ENCODE measurements around the gene RASGRP4.
"Not testable (repeated sequence)": the region's sequence is repeated elsewhere in the genome, so short reads cannot be mapped to it uniquely, and the experiment has no call there.

The RASGRP4 gene, protein sequence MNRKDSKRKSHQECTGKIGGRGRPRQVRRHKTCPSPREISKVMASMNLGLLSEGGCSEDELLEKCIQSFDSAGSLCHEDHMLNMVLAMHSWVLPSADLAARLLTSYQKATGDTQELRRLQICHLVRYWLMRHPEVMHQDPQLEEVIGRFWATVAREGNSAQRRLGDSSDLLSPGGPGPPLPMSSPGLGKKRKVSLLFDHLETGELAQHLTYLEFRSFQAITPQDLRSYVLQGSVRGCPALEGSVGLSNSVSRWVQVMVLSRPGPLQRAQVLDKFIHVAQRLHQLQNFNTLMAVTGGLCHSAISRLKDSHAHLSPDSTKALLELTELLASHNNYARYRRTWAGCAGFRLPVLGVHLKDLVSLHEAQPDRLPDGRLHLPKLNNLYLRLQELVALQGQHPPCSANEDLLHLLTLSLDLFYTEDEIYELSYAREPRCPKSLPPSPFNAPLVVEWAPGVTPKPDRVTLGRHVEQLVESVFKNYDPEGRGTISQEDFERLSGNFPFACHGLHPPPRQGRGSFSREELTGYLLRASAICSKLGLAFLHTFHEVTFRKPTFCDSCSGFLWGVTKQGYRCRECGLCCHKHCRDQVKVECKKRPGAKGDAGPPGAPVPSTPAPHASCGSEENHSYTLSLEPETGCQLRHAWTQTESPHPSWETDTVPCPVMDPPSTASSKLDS

DNA sequence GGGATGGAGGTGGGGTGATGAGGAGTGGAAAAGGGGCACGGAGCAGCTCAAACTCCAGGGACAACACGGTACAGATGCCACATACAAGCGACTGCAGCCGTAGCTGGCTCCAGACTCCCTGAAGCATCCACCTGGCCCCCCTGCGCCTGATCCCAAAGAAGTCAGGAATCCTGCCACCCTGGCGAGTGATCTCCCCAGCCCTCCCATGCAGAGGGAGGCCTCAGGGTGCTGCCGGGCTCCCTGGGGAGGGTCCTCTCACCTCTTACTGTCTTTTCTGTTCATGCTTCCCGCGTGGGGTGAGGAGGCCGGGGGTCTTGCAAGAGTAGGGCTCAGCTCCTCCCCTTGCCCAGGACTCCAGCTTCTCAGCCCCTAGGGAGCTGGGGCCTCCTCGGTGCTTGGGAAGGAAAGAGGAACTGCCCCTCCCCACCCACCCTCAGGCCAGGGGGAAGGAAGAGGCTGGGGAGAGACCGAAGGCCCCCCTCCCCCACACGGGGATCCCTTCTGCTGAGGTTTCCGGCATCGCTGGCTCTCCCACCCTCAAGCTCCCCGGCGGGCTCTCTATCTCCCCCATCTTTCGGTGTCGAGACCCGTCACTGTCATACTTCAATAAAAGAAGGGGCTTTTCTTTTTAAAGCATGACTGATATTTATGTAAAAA, at the start of gene RASGRP4:
Gene RASGRP4, minus strand, starts transcription at position 410 of the 657 bp plus-strand sequence. Its CDS starts 128 bp downstream, at position 282.
- no peak for DNase-seq (ENCODE audit: low spot score)

DNA sequence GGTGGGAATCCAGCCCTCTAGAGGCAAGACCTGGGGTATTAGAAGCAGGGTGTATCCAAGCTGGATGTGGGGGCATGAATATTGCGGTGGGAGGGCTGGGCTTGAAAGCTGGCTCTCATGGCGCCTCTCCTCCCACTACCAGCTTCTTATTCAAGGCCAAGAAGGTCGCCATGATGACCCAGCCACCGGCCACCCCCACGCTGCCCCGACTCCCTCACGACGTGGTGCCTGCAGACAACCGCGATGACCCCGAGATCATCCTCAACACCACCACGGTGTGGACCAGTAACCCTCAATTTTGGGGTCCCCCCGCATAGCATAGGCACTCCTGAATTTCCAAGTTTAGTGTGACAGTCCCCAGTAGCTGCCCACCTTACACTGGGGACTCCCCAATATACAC, 49.2 kb upstream of the RASGRP4 start:
- DNase-seq (ENCODE audit: low spot score) = no peak

DNA sequence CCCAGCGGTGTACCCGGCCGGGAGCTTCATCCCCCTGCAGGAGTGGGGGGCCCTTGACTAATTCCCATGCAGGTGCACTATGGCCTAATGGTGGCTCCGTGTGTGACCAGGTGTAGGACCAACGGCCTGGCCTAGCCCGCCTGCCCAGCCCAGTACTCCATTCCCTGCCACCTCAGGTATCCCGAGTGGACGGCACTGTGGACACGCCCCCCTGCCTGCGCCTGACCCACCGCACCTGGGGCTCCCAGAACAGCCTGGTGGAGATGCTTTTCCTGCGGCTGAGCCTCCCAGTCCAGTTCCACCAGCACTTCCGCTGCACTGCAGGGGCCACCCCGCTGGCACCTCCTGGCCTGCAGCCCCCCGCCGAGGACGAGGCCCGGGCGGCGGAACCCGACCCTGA, 47.2 kb upstream of the RASGRP4 start:
- DNase-seq (ENCODE audit: low spot score) = no peak

DNA sequence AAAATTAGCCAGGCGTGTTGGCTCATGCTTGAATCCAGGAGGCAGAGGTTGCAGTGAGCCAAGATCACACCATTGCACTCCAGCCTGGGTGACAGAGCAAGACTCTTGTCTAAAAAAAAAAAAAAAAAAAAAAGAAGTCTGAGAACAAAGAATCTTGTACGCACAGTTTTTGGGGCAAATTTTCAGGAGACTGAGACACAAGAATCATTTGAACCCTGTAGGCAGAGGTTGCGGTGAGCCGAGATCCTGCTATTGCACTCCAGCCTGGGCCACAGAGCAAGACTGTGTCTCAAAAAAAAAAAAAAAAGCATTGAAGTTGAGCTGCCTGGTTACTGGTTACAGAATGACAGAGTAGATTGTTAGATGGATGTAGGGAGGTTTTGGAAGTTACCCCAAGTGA, 46.7 kb upstream of the RASGRP4 start:
- not testable (repeated sequence) for DNase-seq (ENCODE audit: low spot score)

DNA sequence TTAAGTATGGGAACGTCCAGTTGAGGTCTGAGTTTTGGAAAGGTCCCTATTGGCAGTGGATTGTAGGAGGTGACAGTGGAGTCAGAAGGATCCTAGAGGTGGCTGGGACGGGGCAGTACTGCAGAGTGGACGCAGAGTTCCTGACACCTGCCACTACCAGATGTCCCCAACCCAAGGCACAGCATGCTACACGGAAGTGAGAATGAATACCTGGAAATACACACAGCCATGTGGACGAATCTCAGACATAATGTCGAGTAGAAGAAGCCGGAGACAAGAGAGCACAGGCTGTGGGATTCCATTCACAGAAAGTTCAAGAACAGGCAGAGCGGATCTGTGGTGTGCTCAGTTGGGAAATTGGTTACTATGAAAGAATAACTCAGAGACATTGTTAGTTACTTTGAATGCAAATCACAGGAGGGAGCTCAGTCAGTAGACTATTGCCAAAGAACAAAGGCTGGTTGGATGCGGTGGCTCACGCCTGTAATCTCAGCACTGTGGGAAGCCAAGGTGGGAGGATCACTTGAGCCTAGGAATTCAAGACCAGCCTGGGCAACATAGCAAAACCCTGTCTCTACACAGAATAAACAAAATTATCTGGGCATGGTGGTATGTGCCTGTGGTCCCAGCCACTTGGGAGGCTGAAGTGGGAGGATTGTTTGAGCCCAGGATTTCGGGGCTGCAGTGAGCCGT, 44.9 kb upstream of the RASGRP4 start:
- DNase-seq (ENCODE audit: low spot score) = no peak

GRCh38 chr19:38469151-38469550, 43.1 kb upstream of the RASGRP4 start:
- no peak for DNase-seq (ENCODE audit: low spot score)

- no peak for DNase-seq (ENCODE audit: low spot score)
Measured at GRCh38 chr19:38467541-38468525, 41.8 kb upstream of the RASGRP4 start.

GRCh38 chr19:38466050-38466449, 40.0 kb upstream of the RASGRP4 start:
- DNase-seq (ENCODE audit: low spot score) = no peak

DNA sequence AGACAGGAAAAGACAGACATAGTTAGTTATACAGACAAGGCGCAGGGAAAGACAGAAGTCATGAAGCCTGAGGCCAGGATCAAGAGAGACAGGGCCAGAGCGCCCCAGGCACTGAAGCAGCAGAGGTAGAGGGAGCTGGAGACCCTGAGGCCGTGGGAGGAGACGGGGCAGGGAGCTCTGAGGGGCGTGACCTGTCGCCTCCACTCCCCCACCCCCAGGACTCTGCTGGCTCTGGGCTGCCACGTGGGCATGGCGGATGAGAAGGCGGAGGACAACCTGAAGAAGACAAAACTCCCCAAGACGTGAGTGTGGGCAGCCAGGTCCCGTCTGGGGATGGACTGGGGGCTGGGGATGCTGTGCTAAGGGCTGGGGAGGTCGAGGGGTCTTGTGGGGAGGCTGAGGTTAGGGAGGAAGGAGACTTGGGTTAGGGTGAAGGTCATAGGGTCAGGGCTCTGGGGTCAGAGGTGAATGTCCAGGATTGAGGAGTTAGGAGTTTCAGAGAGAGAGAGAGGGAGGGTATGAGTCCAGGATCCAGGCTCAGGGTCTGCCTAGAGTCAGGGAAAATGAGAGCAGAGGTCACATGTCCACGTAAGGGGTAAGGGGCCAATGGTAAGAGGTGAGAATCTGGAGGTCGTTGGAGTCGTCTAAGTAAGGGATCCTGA, 38.5 kb upstream of the RASGRP4 start:
- DNase-seq (ENCODE audit: low spot score) = no peak

- DNase-seq (ENCODE audit: low spot score) = no peak
Measured at GRCh38 chr19:38463365-38463764, 37.3 kb upstream of the RASGRP4 start.

DNA sequence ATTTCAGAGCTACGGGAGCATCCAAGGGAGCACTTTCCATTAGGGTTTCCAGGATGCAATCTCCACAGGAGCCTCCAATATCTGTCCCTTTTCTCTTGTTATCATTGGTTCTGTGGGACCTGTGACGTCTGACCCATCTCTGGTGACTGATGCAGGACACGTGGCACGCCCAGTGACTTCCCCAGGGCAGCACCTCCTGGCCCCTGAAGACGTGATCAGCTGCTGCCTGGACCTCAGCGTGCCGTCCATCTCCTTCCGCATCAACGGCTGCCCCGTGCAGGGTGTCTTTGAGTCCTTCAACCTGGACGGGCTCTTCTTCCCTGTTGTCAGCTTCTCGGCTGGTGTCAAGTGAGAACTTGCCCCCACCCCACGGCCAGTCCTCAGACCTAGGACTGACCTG, 33.0 kb upstream of the RASGRP4 start:
- no peak for DNase-seq (ENCODE audit: low spot score)

DNA sequence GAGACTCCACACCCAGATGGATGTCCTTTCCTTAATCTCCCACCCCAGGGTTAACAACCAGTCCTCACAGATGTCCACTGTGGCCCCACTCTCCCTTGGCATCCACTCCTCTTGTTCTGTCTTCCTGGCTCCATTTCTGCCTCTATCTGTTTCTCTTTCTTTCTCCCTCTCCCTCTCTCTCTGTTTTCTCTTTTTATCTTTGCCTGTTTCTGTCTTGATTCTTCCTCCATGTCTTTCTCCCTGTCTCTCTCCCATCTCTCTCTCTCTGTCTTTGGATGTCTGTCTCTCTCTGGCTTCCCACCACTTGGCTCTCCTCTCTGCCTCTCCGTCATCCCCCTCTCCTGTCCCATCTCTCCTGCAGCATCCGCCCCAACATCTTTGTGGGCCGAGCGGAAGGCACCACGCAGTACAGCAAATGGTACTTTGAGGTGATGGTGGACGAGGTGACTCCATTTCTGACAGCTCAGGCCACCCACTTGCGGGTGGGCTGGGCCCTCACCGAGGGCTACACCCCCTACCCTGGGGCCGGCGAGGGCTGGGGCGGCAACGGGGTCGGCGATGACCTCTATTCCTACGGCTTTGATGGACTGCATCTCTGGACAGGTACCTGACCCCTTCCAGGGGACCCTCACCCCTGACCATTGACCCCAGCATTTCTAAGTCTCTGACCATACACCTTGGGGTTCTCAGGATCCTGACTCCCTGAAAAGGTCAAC, 31.8 kb upstream of the RASGRP4 start:
- no peak for DNase-seq (ENCODE audit: low spot score)

- no peak for DNase-seq (ENCODE audit: low spot score)
Measured at GRCh38 chr19:38457202-38457601, 31.2 kb upstream of the RASGRP4 start.

- no peak for DNase-seq (ENCODE audit: low spot score)
Measured at GRCh38 chr19:38455031-38455430, 29.0 kb upstream of the RASGRP4 start.

DNA sequence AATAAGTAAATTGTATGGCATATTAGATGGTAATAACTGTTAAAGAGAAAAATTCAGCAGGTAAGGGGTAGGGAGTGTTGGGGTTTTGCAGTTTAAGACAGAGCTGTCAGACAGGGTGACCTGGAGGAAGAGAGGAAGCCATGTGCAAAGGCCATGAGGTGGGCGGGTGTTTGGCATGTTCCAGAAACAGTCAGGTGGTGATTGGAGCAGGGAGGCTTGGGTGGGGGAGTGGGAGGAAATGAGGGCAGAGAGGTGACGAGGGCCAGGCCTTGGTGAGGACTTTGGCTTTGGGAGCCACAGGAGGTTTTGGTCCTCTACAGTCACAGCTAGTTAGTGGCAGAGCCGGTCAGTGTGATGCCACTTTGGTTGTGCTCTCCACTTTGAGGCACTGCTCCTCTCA, 27.6 kb upstream of the RASGRP4 start:
- DNase-seq (ENCODE audit: low spot score) = no peak

DNA sequence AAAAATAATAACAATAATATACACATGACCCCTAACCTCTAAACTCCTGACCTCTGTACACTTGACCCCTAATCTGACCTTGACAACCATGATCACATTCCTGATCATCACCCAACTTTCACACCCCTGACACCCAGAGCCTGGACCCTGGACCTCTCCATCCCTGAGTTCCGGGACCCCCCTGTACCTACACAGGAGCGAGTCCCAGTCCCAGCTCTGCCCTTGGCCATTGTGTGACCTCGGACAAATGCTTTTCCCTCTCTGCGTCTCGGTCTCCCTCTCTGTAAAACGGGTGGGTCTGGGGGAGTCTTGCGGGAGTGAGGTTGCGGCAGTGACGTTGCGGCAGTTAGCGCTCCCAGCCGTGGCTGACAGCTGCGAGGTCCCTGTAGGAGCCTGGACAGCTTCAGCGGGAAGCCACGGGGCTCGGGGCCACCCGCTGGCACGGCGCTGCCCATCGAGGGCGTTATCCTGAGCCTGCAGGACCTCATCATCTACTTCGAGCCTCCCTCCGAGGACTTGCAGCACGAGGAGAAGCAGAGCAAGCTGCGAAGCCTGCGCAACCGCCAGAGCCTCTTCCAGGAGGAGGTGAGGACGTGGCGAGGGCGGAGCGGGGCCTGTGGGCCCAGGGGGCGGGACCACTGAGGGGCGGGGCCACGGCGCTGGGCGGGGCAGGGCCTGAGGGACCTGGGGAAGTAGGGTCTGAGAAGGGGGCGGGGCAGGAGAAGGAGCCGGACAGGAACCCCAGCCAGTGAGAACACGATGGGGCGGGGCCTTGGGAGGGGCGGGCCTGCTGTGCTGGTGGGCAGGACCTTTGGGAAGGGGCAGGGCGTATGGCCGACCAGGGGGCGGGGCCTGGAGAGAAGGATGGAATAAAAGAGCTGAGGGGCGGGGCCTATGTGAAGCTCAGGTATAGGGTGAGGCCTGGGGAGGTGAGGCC, 26.7 kb upstream of the RASGRP4 start:
- DNase-seq (ENCODE audit: low spot score) = no peak

GRCh38 chr19:38451629-38452028, 25.6 kb upstream of the RASGRP4 start:
- DNase-seq (ENCODE audit: low spot score) = no peak

GRCh38 chr19:38451036-38451435, 25.0 kb upstream of the RASGRP4 start:
- DNase-seq (ENCODE audit: low spot score) = no peak

DNA sequence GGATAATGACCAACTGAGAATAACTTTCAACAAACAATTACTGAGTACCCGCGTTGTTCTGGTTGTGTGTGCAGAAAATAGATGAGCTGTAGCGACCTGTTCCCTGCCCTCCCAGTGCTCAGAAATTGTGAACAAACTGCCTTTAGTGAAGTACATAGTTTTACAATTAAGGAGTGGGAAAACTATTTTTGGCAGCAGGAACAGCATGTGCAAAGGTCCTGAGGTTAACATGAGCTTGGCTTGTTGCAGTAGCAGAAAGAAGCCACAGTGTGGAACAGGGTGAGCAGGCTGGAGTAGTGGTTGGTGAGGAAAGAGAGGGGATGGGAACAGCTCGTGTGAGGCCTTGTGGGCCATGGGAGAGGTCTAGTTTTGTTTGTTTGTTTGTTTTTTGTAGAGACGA, 23.5 kb upstream of the RASGRP4 start:
- no peak for DNase-seq (ENCODE audit: low spot score)
